ENCODE results near the gene TAOK3. TPM values are rescaled to one million over a fixed set of nuclear protein-coding genes. Genes with fewer than 3 reads are reported as not detected.

Gene TAOK3
- total RNA-seq, 1 experiment from 2014 or later, result 17.7 TPM

DNA sequence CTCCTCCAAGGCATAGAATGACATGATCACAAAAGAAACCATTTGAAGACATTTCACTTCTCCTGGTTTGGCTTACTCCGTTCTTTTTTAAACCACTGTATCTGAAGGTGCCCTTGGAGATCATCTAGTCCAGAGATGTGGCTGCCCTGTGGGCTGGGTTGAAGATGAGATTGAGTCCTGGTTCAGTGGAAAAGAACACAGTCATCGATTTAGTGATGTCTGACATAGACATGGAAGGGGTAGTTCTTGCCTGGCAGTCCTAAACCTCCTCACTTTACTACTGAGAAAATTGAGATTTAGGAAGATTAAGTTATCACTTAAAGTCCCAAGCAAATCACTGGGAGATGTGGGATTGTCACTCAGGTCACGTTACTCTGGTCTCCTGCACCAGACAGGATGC is 271.7 kb downstream of the TAOK3 start:
- Histone ChIP-seq H3K4me3 (ENCODE audit: low read depth, low read length) (no peak overlapping the region), H3K27me3 (replicated peaks; ENCODE audit: control insufficient read depth, insufficient read depth, low read length) (no peaks in the 10 kb centered on the region), H3K9me3 (no peaks in the 10 kb centered on the region), H3K4me1 (peaks cover 33% of the 10 kb centered on the region), H3K36me3 (ENCODE audit: control insufficient read depth, insufficient read depth, low read length) (no peaks in the 10 kb centered on the region)
- no TSS peak for BruUV-seq (replicated peaks)
- ChIA-PET CTCF (no interaction called here), POLR2A (no interaction called here)
- intact Hi-C loops (cut with micrococcal nuclease; ENCODE audit: unreplicated experiment), result no loop called here
- TF ChIP-seq, protein P1, sequence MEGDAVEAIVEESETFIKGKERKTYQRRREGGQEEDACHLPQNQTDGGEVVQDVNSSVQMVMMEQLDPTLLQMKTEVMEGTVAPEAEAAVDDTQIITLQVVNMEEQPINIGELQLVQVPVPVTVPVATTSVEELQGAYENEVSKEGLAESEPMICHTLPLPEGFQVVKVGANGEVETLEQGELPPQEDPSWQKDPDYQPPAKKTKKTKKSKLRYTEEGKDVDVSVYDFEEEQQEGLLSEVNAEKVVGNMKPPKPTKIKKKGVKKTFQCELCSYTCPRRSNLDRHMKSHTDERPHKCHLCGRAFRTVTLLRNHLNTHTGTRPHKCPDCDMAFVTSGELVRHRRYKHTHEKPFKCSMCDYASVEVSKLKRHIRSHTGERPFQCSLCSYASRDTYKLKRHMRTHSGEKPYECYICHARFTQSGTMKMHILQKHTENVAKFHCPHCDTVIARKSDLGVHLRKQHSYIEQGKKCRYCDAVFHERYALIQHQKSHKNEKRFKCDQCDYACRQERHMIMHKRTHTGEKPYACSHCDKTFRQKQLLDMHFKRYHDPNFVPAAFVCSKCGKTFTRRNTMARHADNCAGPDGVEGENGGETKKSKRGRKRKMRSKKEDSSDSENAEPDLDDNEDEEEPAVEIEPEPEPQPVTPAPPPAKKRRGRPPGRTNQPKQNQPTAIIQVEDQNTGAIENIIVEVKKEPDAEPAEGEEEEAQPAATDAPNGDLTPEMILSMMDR (IDR thresholded peaks at IDR 0.05; ENCODE audit: insufficient read depth in 1 of 2, low read depth in 1 of 2, low read length in 1 of 2, severe bottlenecking in 1 of 2, unreplicated experiment in 1 of 2), result no peak
- Mint-ChIP-seq H3K27ac (ENCODE audit: unreplicated experiment) (no peak overlapping the region), H3K4me1 (ENCODE audit: low read depth, unreplicated experiment) (peaks cover 6% of the 10 kb centered on the region), H3K36me3 (ENCODE audit: insufficient read depth, unreplicated experiment) (no peaks in the 10 kb centered on the region), H3K4me3 (ENCODE audit: unreplicated experiment) (no peak overlapping the region), H3K9me3 (ENCODE audit: unreplicated experiment) (no peaks in the 10 kb centered on the region), H3K27me3 (ENCODE audit: insufficient read depth, unreplicated experiment) (no peaks in the 10 kb centered on the region)
- DNase-seq, result no peak

Other genes starting within 250 kb of the TAOK3 start
- 134 and 136 TPM in 2 replicates for gene PEBP1, start 236.8 kb downstream of the TAOK3 start, total RNA-seq (2022)
- gene SUDS3, start 3.6 kb upstream of the TAOK3 start, total RNA-seq (2022), result 39.1 and 42.8 TPM in 2 replicates